ENCODE results near the gene NOL6. TPM values are rescaled to one million over a fixed set of nuclear protein-coding genes. Genes with fewer than 3 reads are reported as not detected.
"Not testable (repeated sequence)": the region's sequence is repeated elsewhere in the genome, so short reads cannot be mapped to it uniquely, and the experiment has no call there.

The NOL6 gene
- total RNA-seq, 1 donor: 32.4 TPM

- no peak overlapping the region for H3K4me3 ChIP-seq (ENCODE audit: low read depth, low read length)
- no peak for DNase-seq (ENCODE audit: low read depth)
- no peak for TF ChIP-seq CTCF (IDR thresholded peaks at IDR 0.05; ENCODE audit: insufficient read depth, low read depth, low read length)
Observed at GRCh38 chr9:33426843-33427293, 46.9 kb downstream of the NOL6 start.

DNA sequence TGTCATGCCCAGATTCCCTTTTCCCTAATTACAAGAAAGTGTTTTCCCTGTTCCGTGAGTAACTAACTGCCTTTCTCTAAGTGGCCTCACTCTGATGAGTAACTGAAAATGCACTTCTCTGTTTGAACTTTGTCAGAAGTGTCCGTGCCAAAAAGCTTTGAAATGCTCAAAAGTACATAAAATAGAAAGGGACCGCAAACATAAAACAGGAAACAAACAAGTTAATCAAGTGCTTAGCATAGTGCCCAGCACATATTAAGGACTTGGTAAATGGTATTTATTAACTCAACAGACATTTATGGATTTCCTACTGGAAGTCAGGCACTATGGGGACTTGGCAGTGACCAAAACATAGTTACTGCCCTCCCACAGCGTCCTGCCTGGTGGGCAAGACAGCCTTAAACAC is 48.6 kb downstream of the NOL6 start:
- peak; percentile 59 for DNase-seq (ENCODE audit: low read depth)
- no peak overlapping the region for H3K4me3 ChIP-seq (ENCODE audit: low read depth, low read length)
- TF ChIP-seq CTCF (IDR thresholded peaks at IDR 0.05; ENCODE audit: insufficient read depth, low read depth, low read length): no peak

DNA sequence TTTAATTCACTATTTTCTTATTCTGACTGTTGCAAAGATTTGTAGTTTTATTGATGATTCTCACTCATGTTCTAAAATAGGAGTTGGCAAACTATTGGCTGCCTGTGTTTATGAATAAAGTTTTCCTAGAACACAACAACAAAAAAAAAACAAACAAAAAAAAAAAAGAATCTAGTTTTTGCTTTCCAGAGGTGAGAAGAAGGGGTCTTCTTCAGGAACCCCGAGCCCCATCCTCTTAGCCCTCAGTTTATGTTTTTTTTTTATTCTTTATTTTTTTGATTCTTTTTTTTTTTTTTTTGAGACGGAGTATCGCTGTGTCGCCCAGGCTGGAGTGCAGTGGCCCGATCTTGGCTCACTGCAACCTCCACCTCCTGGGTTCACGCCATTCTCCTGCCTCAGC is 49.2 kb downstream of the NOL6 start:
- not testable (repeated sequence) for DNase-seq (ENCODE audit: low read depth); H3K4me3 ChIP-seq (ENCODE audit: low read depth, low read length)

DNA sequence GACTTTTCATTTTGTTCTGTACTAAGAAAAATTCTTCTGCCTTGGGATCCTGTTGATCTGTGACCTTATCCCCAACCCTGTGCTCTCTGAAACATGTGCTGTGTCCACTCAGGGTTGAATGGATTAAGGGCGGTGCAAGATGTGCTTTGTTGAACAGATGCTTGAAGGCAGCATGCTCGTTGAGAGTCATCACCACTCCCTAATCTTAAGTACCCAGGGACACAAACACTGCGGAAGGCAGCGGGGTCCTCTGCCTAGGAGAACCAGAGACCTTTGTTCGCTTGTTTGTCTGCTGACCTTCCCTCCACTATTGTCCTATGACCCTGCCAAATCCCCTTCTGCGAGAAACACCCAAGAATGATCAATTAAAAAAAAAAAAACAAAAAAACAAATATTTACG is 49.7 kb downstream of the NOL6 start:
- H3K4me3 ChIP-seq (ENCODE audit: low read depth, low read length); DNase-seq (ENCODE audit: low read depth): not testable (repeated sequence)

DNA sequence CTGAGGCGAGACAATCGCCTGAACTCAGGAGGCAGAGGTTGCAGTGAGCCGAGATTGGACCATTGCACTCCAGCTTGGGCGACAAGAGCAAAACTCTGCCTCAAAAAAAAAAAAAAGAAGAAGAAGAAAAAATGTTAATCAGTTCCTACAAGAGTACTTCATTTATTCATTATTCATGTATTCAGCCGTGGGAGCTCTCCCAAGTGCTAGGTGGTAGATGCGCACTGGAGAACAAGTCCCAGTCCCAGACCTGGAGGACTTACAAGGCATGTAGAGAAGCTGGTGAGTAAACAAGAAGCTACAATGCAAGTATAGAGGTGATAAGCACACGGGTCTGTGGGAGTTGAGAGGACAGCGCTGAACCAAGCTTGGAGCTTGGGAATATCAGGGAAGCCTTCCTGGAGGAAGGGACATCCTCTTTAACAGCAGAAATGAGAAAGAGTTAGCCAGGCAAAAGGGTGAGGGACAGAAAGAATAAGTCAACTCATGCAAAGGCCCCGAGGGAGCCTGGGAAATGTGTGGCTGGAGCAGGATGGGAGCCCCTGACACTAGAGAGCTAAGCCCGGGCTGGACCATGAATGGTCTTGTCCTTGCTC is 53.9 kb downstream of the NOL6 start:
- no peak for TF ChIP-seq CTCF (IDR thresholded peaks at IDR 0.05; ENCODE audit: insufficient read depth, low read depth, low read length)
- no peak overlapping the region for H3K4me3 ChIP-seq (ENCODE audit: low read depth, low read length)
- no peak for DNase-seq (ENCODE audit: low read depth)

GRCh38 chr9:33418090-33418489 is 55.6 kb downstream of the NOL6 start:
- H3K4me3 ChIP-seq (ENCODE audit: low read depth, low read length): no peak overlapping the region
- TF ChIP-seq CTCF (IDR thresholded peaks at IDR 0.05; ENCODE audit: insufficient read depth, low read depth, low read length): no peak

GRCh38 chr9:33416996-33417395 is 56.7 kb downstream of the NOL6 start:
- no peak for TF ChIP-seq CTCF (IDR thresholded peaks at IDR 0.05; ENCODE audit: insufficient read depth, low read depth, low read length)

More at GRCh38 chr9:33418090-33418489, 55.6 kb downstream of the NOL6 start:
- no peak for DNase-seq (ENCODE audit: low read depth)

DNA sequence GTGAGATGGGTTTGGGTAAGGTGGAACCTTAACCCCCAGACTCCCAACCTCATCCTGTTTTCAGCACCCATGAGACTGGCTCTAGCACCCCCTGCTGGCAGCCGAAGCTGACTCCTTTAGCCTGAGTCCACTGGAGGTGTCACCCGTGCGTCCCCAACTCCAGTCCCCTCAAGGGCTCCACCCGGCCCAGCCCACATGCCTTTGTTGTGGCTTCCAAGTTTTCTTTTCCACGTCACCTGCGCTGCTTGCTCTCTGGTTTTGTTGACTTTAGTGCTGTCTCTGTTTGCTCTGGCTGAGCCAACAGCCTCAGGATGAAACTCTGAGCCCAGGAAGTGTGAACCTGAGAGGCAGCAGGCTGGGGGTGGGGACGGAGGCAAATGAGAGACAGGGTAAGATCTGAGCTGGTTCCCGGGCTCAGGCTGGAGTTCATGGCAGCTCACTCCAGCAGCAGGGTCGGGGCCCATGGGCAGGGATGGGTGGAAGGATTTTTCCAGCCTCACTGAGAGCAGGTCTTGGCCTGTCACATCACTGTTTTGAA is 58.2 kb downstream of the NOL6 start:
- DNase-seq (ENCODE audit: low read depth): peak; percentile 48
- peak; percentile 79 for TF ChIP-seq CTCF (IDR thresholded peaks at IDR 0.05; ENCODE audit: insufficient read depth, low read depth, low read length)

More at GRCh38 chr9:33416996-33417395, 56.7 kb downstream of the NOL6 start:
- no peak for DNase-seq (ENCODE audit: low read depth)
- H3K4me3 ChIP-seq (ENCODE audit: low read depth, low read length): no peak overlapping the region

More for the DNA sequence above, 58.2 kb downstream of the NOL6 start:
- H3K4me3 ChIP-seq (ENCODE audit: low read depth, low read length): no peak overlapping the region

Measured in fibroblast of villous mesenchyme (primary cell).